Endothelial cell of hepatic sinusoid (primary cell): ENCODE measurements around the gene SIK1.

Source experiments
- in situ Hi-C: cut with HindIII; loops from 2 replicates; pipeline ENCODE4 v1.10.0; 2017; ENCODE audit warnings: low sequenced_read_pairs

The SIK1 gene

GRCh38 chr21:43369124-43369523 is 57.8 kb downstream of the SIK1 start:
- in situ Hi-C loops: no loop called here

GRCh38 chr21:43368685-43369084 is 58.2 kb downstream of the SIK1 start:
- in situ Hi-C loops: no loop called here

GRCh38 chr21:43367859-43368258 is 59.1 kb downstream of the SIK1 start:
- in situ Hi-C loops: no loop called here

- in situ Hi-C loops: no loop called here
These were observed 59.6 kb downstream of the SIK1 start for GRCh38 chr21:43367296-43367695.

GRCh38 chr21:43366656-43367055 is 60.3 kb downstream of the SIK1 start:
- in situ Hi-C loops: no loop called here

GRCh38 chr21:43365611-43366426 is 61.1 kb downstream of the SIK1 start:
- in situ Hi-C loops: no loop called here

- in situ Hi-C loops: no loop called here
These were observed 62.0 kb downstream of the SIK1 start for GRCh38 chr21:43364851-43365424.
